Subcutaneous adipose tissue (tissue), 4 donors: Measurements from ENCODE around the gene MEGF8. TPM values are rescaled to one million over a fixed set of nuclear protein-coding genes. Genes with fewer than 3 reads are reported as not detected.

ENCODE experiments used
- total RNA-seq, 4 donors: library from RNA; depleted of rRNA; stranded (reverse); fragments of >200 nt; gene quantifications; one replicate each; pipeline ENCODE4 v1.1.0, GENCODE V29; 2016
- TF ChIP-seq, protein P1 (sequence below): fragments of 450-650 bp; IDR thresholded peaks from one replicate; pipeline ENCODE4 v1.5.1; 2016; ENCODE audit warnings: low read depth, mild to moderate bottlenecking, control low read depth, antibody characterized with exemption, moderate library complexity

MEGF8 gene
- total RNA-seq, 4 donors from 2014 or later: 11.9 to 58.8 (median 17.0) TPM

DNA sequence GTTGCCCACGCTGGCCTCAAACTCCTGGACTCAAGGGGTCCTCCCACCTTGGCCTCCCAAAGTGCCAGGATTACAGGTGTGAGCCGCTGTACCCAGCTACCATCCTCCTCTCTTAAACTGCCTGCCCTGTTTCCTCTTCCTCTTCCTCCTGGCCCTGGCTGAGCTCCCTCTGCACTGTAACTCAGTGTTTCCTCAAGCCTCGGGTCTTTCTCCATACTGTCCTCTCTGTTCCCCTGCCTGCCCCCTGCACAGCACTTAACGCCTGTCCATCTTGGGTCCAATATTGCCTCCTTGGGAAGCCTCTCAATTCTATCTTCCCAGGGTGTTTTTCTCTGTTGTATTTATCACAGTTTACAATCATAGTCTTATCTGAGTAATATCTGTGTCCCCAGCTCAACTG lies 95.7 kb downstream of the MEGF8 start:
- TF ChIP-seq, protein P1, sequence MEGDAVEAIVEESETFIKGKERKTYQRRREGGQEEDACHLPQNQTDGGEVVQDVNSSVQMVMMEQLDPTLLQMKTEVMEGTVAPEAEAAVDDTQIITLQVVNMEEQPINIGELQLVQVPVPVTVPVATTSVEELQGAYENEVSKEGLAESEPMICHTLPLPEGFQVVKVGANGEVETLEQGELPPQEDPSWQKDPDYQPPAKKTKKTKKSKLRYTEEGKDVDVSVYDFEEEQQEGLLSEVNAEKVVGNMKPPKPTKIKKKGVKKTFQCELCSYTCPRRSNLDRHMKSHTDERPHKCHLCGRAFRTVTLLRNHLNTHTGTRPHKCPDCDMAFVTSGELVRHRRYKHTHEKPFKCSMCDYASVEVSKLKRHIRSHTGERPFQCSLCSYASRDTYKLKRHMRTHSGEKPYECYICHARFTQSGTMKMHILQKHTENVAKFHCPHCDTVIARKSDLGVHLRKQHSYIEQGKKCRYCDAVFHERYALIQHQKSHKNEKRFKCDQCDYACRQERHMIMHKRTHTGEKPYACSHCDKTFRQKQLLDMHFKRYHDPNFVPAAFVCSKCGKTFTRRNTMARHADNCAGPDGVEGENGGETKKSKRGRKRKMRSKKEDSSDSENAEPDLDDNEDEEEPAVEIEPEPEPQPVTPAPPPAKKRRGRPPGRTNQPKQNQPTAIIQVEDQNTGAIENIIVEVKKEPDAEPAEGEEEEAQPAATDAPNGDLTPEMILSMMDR: no peak

DNA sequence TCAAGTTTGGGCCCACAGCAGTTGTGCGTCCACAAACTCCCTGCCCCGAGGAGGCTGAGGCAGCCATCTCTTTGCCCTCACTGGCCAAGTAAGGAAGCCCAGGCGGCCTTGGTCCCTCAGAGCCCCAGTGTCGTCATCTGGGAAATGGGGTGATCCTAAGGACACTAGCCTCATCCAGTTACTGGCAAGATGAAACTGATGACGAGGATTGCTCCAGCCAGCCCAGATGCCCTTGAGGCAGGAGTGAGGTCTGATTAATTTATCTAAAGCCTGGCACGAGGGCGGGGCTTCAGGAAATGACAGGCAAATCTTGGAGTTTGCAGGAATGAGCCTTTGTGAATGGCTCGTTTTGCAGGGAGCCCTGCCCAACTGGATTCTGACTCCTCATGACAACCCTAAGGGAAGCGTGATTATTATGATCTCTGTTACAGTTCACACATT lies 96.2 kb downstream of the MEGF8 start:
- TF ChIP-seq, protein P1: no peak

DNA sequence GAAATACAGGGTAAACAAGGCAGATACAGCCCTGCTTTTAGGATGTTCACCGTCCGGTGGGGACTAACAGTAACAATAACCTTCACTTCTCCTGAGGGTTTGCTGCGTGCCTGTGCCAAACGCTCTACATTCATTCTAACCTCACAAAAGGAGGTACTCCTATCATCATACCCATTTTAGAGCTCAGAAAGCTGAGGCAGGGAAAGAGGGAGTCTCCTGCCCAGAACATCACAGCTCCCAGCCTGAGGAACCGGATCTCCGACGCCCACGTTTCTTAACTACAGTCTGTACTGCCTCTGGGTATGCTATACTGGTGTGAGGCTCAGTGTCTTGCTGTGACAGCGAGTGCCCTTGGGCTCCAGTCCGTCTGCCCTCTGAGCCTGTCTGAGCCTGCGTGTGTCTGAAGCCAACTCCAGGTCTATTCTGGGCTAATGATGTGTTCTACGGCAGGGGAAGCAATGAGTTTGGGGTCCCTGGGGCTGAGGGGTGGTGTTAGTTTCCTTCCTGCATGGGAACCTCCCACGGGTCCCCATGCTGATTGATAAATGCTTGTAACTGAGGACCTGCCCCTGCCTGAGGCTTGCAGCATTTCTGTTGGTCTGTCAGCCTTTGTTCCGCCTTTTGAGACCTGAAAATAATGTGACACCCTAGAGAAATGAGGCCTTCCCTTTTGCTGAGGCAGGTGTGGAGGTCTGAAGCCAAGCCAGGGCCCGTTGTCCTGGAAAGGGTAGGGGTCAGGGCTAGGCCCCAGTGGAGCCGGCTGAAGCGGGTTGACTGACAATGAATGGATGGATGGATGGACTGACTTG lies 96.9 kb downstream of the MEGF8 start:
- TF ChIP-seq, protein P1: no peak

DNA sequence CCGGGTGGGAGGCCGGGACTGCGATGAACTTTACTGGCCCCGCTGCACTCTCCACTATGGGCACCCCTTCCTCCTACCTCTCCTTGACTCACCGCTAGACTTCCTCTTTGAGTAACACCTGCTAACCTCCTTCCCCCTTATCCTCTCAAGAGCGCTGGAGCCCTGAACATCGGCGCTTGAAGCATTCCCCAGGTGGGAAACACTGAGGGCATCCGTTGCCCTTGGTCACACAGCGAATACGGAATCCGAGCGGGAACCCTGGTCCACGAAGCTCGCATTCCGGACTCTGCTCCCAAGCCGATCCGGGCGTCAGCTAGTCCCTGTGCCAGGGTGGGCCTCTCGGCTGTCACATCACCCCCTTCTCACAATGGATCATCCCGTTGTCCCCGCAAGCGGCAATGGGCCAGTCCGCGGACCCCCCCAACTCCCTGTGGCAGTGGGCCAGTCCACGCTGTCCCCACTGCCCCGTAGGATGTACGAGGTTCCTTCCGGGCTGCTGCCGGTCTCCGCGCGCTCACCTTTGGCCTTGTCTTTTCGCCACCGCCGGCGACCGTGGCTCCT lies 97.5 kb downstream of the MEGF8 start:
- TF ChIP-seq, protein P1: no peak

DNA sequence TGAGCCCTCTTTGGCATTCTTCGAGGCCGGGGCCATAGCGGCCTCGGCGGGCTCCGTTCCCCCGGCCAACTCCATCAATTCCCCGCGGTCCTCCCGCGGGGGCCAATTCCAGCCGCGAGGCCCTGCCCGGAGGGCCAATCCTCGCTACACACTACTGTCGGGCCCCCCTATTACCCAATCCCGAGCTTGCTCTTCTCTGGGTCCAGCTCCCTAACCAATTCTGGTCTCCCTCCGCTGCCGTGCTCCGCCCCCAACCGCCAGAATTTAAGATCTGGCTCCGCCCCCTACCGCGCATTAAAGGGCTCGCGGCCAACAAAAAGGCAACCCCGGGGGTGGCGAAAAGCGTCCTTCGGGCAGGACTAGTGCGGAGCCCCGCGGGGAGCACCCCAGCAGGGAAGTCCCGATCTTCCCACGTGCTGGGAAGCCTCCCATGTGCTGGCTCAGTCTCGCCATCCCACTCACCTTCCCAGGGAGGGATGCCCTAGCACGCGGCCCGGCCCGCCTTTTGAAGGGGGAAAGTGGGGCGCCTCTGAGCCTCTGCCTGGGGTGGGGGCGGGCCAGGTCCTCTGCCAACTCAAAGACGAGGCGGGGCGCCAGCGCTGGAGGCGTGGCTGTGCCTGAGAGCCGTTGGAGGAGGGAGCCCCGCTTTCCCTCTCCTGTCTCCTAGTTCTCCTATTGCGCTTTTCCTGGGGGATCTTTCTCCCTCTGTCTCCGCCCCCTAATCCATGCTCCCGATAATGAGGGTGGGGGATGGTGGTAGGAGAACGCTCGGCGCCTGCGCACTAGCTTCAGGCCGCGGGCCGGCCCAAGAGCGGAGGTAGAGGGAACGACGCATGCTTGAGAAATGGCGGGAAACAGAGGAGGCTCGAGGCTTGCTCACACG lies 98.3 kb downstream of the MEGF8 start:
- TF ChIP-seq, protein P1: no peak

DNA sequence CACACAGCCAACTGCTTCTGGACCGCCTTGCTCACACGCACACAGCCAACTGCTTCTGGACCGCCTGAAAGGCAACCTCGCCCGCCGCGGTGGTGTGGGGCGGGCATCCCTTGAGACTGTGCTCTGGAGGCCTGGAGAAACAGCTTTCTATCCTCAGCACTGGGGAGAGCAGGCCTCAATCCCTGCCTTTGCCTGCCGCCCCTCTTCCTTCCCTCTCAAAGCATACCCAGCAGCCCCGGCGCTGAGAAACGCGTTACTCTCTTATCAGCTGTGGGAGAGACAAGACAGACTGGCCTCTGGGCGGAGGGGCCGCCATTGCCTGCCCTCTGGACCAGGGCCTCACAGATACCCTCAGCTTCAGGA lies 98.9 kb downstream of the MEGF8 start:
- TF ChIP-seq, protein P1: no peak

DNA sequence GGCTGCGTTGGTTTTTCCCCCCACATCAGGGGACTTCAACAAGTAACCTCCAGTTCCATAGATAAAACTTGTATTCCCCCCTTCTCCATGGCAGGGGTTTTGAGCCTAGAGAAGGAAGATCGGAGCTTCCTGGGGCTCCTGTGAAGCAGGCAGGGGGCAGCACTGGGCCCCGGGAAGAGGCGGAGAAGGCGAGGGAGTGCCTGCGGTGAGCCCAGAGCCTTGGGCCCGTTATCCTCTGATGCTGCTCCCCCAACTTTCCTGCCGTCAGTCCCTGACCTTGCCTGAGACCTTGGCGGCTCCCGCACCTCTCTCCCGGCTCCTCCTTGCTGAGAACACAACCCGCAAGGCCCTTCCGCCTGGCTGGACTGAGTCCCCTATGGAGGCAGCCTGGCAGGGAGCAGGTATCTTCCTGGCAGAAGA lies 99.3 kb downstream of the MEGF8 start:
- TF ChIP-seq, protein P1: no peak
